A673 (cell line): Measurements from ENCODE around the gene ARRB1. TPM values are rescaled to one million over a fixed set of nuclear protein-coding genes. Genes with fewer than 3 reads are reported as not detected.

ENCODE experiments used
- BruUV-seq: library from RNA; stranded (reverse); fragments of 400-500 nt; replicated peaks from 2 replicates; lab custom pipeline; 2021; lab: Mats Ljungman, UMichigan
- CTCF ChIA-PET: fragments of 300-600 bp; sonication (Branson Sonifier 250); formaldehyde crosslinking; loops from one replicate; lab custom pipeline; 2022; ENCODE audit warnings: antibody characterized with exemption; lab: Charles Lee
- POLR2A ChIA-PET: fragments of 300-600 bp; sonication (Branson Sonifier 250); formaldehyde crosslinking; loops from one replicate; lab custom pipeline; 2022; ENCODE audit warnings: antibody characterized with exemption; ENCODE audit not compliant: low non-redundant PET; lab: Charles Lee
- DNase-seq: peaks from one replicate; pipeline ENCODE4 v3.0.0-alpha.2; 2015; ENCODE audit warnings: low spot score
- H3K27ac ChIP-seq: fragments of 200-600 bp; sonication (generic); 2 replicates; pipeline ENCODE4 v1.5.1; 2016; ENCODE audit warnings: mixed run types, low read depth, mild to moderate bottlenecking, mixed read lengths, antibody characterized with exemption, low read length; ENCODE audit not compliant: poor library complexity, severe bottlenecking
- H3K27me3 ChIP-seq: fragments of 200-600 bp; sonication (generic); replicated peaks from 2 replicates; pipeline ENCODE4 v1.6.1; 2017; ENCODE audit warnings: mixed run types, low read depth, mild to moderate bottlenecking, mixed read lengths, antibody characterized with exemption, low read length; ENCODE audit not compliant: insufficient read depth, poor library complexity
- H3K36me3 ChIP-seq: fragments of 200-600 bp; sonication (generic); 2 replicates; pipeline ENCODE4 v1.6.1; 2016; ENCODE audit warnings: mixed run types, mild to moderate bottlenecking, mixed read lengths, antibody characterized with exemption, low read length; ENCODE audit not compliant: insufficient read depth, poor library complexity, severe bottlenecking
- H3K4me1 ChIP-seq: fragments of 200-600 bp; sonication (generic); 2 replicates; pipeline ENCODE4 v1.6.1; 2017; ENCODE audit warnings: mixed run types, mild to moderate bottlenecking, mixed read lengths, antibody characterized with exemption, low read length; ENCODE audit not compliant: insufficient read depth, poor library complexity, severe bottlenecking
- H3K4me3 ChIP-seq: fragments of 200-600 bp; sonication (generic); 2 replicates; pipeline ENCODE4 v1.5.1; 2016; ENCODE audit warnings: low read depth, mixed run types, mild to moderate bottlenecking, mixed read lengths, low read length; ENCODE audit not compliant: poor library complexity, severe bottlenecking
- H3K9me3 ChIP-seq: fragments of 200-600 bp; sonication (generic); 2 replicates; pipeline ENCODE4 v1.6.1; 2016; ENCODE audit warnings: mixed run types, low read depth, mild to moderate bottlenecking, mixed read lengths, antibody characterized with exemption, low read length; ENCODE audit not compliant: poor library complexity, severe bottlenecking
- CTCF ChIP-seq: fragments of 300-800, 200-600 bp; sonication (generic); conservative IDR thresholded peaks from 2 replicates; pipeline ENCODE4 v1.5.1; 2017; ENCODE audit warnings: low read depth, mild to moderate bottlenecking, antibody characterized with exemption, low read length, moderate library complexity, mixed read lengths
- EZH2 ChIP-seq: fragments of 200-600 bp; sonication (generic); IDR thresholded peaks from 2 replicates; pipeline ENCODE4 v1.6.1; 2017; ENCODE audit warnings: borderline replicate concordance, low read depth, mild to moderate bottlenecking, mixed read lengths, antibody characterized with exemption, low read length; ENCODE audit not compliant: poor library complexity, severe bottlenecking
- intact Hi-C: fragments of 100-400 bp; cut with micrococcal nuclease; formaldehyde crosslinking; loops from one replicate; pipeline ENCODE4 v1.10.0; 2022; ENCODE audit not compliant: unreplicated experiment
- total RNA-seq: library from RNA; stranded (reverse); gene quantifications from 2 replicates; pipeline ENCODE4 v1.2.3, GENCODE V29; 2021

Gene ARRB1
- total RNA-seq, 1 experiment from 2014 or later = 37.8 TPM

- Histone ChIP-seq H3K4me1 (no peaks in the 10 kb centered on the region), H3K9me3 (no peaks in the 10 kb centered on the region), H3K27me3 (no peaks in the 10 kb centered on the region), H3K27ac (no peak overlapping the region), H3K36me3 (no peaks in the 10 kb centered on the region), H3K4me3 (no peak overlapping the region)
- CTCF ChIA-PET = interaction anchor here (0.6 kb wide), 1 partner anchor 50 kb away, joined by 6 read pairs; no protein-coding TSS in a partner anchor
- DNase-seq = no peak
- POLR2A ChIA-PET = no interaction called here
- no peak for TF ChIP-seq EZH2
- TF ChIP-seq CTCF = 0 out of 2 replicates have a peak, but pooled peaks have one; percentile 25
- BruUV-seq = no TSS peak
- intact Hi-C loops = loop anchor here (2.0 kb wide), 1 partner anchor 47 kb away; no protein-coding TSS in a partner anchor
Measured at GRCh38 chr11:75376175-75376574, 24.7 kb upstream of the ARRB1 start.

- Histone ChIP-seq H3K4me1 (no peaks in the 10 kb centered on the region), H3K27ac (no peak overlapping the region), H3K27me3 (no peaks in the 10 kb centered on the region), H3K4me3 (no peak overlapping the region), H3K9me3 (no peaks in the 10 kb centered on the region), H3K36me3 (no peaks in the 10 kb centered on the region)
- DNase-seq = no peak
- no TSS peak for BruUV-seq
- ChIA-PET CTCF (no interaction called here), POLR2A (no interaction called here)
- TF ChIP-seq EZH2 (no peak), CTCF (no peak)
- intact Hi-C loops = loop anchor here (2.0 kb wide), 1 partner anchor 47 kb away; no protein-coding TSS in a partner anchor
Measured at GRCh38 chr11:75375626-75376025, 24.2 kb upstream of the ARRB1 start.

GRCh38 chr11:75374646-75375045, 23.2 kb upstream of the ARRB1 start:
- Histone ChIP-seq H3K9me3 (no peaks in the 10 kb centered on the region), H3K27ac (no peak overlapping the region), H3K4me1 (no peaks in the 10 kb centered on the region), H3K27me3 (no peaks in the 10 kb centered on the region), H3K4me3 (no peak overlapping the region), H3K36me3 (no peaks in the 10 kb centered on the region)
- no TSS peak for BruUV-seq
- POLR2A ChIA-PET = no interaction called here
- DNase-seq = no peak
- intact Hi-C loops = no loop called here
- CTCF ChIA-PET = no interaction called here
- TF ChIP-seq CTCF = no peak
- TF ChIP-seq EZH2 = no peak
